ENCODE data around the gene GDA.

GDA gene

GRCh38 chr9:72132052-72132451 is 17.2 kb upstream of the GDA start:
- H3K9me3 ChIP-seq (ENCODE audit: control insufficient read depth in 2 of 2, low read length in 2 of 2), result no peaks in the 10 kb centered on the region
- no peak overlapping the region for H3K4me3 ChIP-seq (ENCODE audit: low read length in 2 of 2)
- H3K4me1 ChIP-seq (ENCODE audit: control insufficient read depth in 2 of 2, insufficient read depth in 2 of 2, low read length in 2 of 2), result peaks cover 13 to 47% of the 10 kb centered on the region in 2 donors
- no peak overlapping the region for H3K27ac ChIP-seq (ENCODE audit: low read depth in 2 of 2, low read length in 2 of 2)
- no peaks in the 10 kb centered on the region for H3K36me3 ChIP-seq (ENCODE audit: control insufficient read depth in 2 of 2, insufficient read depth in 2 of 2, low read length in 2 of 2)
- no peak overlapping the region for H3K9ac ChIP-seq (ENCODE audit: low read depth in 1 of 2, low read length in 2 of 2)
- no peaks in the 10 kb centered on the region for H3K27me3 ChIP-seq (ENCODE audit: control insufficient read depth in 2 of 2, insufficient read depth in 2 of 2, low read length in 2 of 2)

- Histone ChIP-seq H3K9ac (ENCODE audit: low read depth in 1 of 2, low read length in 2 of 2) (no peak overlapping the region), H3K27me3 (ENCODE audit: control insufficient read depth in 2 of 2, insufficient read depth in 2 of 2, low read length in 2 of 2) (no peaks in the 10 kb centered on the region), H3K36me3 (ENCODE audit: control insufficient read depth in 2 of 2, insufficient read depth in 2 of 2, low read length in 2 of 2) (no peaks in the 10 kb centered on the region), H3K4me3 (ENCODE audit: low read length in 2 of 2) (no peak overlapping the region), H3K9me3 (ENCODE audit: control insufficient read depth in 2 of 2, low read length in 2 of 2) (no peaks in the 10 kb centered on the region), H3K4me1 (ENCODE audit: control insufficient read depth in 2 of 2, insufficient read depth in 2 of 2, low read length in 2 of 2) (peaks cover 9 to 38% of the 10 kb centered on the region in 2 donors), H3K27ac (ENCODE audit: low read depth in 2 of 2, low read length in 2 of 2) (peak overlapping the region in 1 of 2 donors; percentile 48)
Measured at GRCh38 chr9:72133365-72134035, 15.7 kb upstream of the GDA start.

GRCh38 chr9:72134801-72135200 is 14.4 kb upstream of the GDA start:
- peaks cover 4 to 30% of the 10 kb centered on the region in 2 donors for H3K4me1 ChIP-seq (ENCODE audit: control insufficient read depth in 2 of 2, insufficient read depth in 2 of 2, low read length in 2 of 2)
- H3K9me3 ChIP-seq (ENCODE audit: control insufficient read depth in 2 of 2, low read length in 2 of 2), result no peaks in the 10 kb centered on the region
- H3K9ac ChIP-seq (ENCODE audit: low read depth in 1 of 2, low read length in 2 of 2), result no peak overlapping the region
- no peaks in the 10 kb centered on the region for H3K27me3 ChIP-seq (ENCODE audit: control insufficient read depth in 2 of 2, insufficient read depth in 2 of 2, low read length in 2 of 2)
- no peak overlapping the region for H3K4me3 ChIP-seq (ENCODE audit: low read length in 2 of 2)
- no peak overlapping the region for H3K27ac ChIP-seq (ENCODE audit: low read depth in 2 of 2, low read length in 2 of 2)
- H3K36me3 ChIP-seq (ENCODE audit: control insufficient read depth in 2 of 2, insufficient read depth in 2 of 2, low read length in 2 of 2), result no peaks in the 10 kb centered on the region

- H3K9me3 ChIP-seq (ENCODE audit: control insufficient read depth in 2 of 2, low read length in 2 of 2), result no peaks in the 10 kb centered on the region
- H3K4me1 ChIP-seq (ENCODE audit: control insufficient read depth in 2 of 2, insufficient read depth in 2 of 2, low read length in 2 of 2), result peaks cover 4 to 7% of the 10 kb centered on the region in 2 donors
- H3K9ac ChIP-seq (ENCODE audit: low read depth in 1 of 2, low read length in 2 of 2), result no peak overlapping the region
- H3K36me3 ChIP-seq (ENCODE audit: control insufficient read depth in 2 of 2, insufficient read depth in 2 of 2, low read length in 2 of 2), result no peaks in the 10 kb centered on the region
- H3K4me3 ChIP-seq (ENCODE audit: low read length in 2 of 2), result no peak overlapping the region
- no peaks in the 10 kb centered on the region for H3K27me3 ChIP-seq (ENCODE audit: control insufficient read depth in 2 of 2, insufficient read depth in 2 of 2, low read length in 2 of 2)
- H3K27ac ChIP-seq (ENCODE audit: low read depth in 2 of 2, low read length in 2 of 2), result no peak overlapping the region
Measured at GRCh38 chr9:72137697-72138365, 11.4 kb upstream of the GDA start.

- Histone ChIP-seq H3K36me3 (ENCODE audit: control insufficient read depth in 2 of 2, insufficient read depth in 2 of 2, low read length in 2 of 2) (no peaks in the 10 kb centered on the region), H3K27ac (ENCODE audit: low read depth in 2 of 2, low read length in 2 of 2) (no peak overlapping the region), H3K4me3 (ENCODE audit: low read length in 2 of 2) (no peak overlapping the region), H3K4me1 (ENCODE audit: control insufficient read depth in 2 of 2, insufficient read depth in 2 of 2, low read length in 2 of 2) (no peaks in the 10 kb centered on the region), H3K9me3 (ENCODE audit: control insufficient read depth in 2 of 2, low read length in 2 of 2) (no peaks in the 10 kb centered on the region), H3K9ac (ENCODE audit: low read depth in 1 of 2, low read length in 2 of 2) (no peak overlapping the region), H3K27me3 (ENCODE audit: control insufficient read depth in 2 of 2, insufficient read depth in 2 of 2, low read length in 2 of 2) (no peaks in the 10 kb centered on the region)
Measured at GRCh38 chr9:72139226-72139625, 10.0 kb upstream of the GDA start.

GRCh38 chr9:72140586-72140985 is 8.7 kb upstream of the GDA start:
- Histone ChIP-seq H3K27ac (ENCODE audit: low read depth in 2 of 2, low read length in 2 of 2) (no peak overlapping the region), H3K36me3 (ENCODE audit: control insufficient read depth in 2 of 2, insufficient read depth in 2 of 2, low read length in 2 of 2) (no peaks in the 10 kb centered on the region), H3K4me1 (ENCODE audit: control insufficient read depth in 2 of 2, insufficient read depth in 2 of 2, low read length in 2 of 2) (no peaks in the 10 kb centered on the region), H3K4me3 (ENCODE audit: low read length in 2 of 2) (no peak overlapping the region), H3K27me3 (ENCODE audit: control insufficient read depth in 2 of 2, insufficient read depth in 2 of 2, low read length in 2 of 2) (no peaks in the 10 kb centered on the region), H3K9ac (ENCODE audit: low read depth in 1 of 2, low read length in 2 of 2) (no peak overlapping the region), H3K9me3 (ENCODE audit: control insufficient read depth in 2 of 2, low read length in 2 of 2) (no peaks in the 10 kb centered on the region)

GRCh38 chr9:72141484-72141883 is 7.8 kb upstream of the GDA start:
- H3K9ac ChIP-seq (ENCODE audit: low read depth in 1 of 2, low read length in 2 of 2), result no peak overlapping the region
- no peaks in the 10 kb centered on the region for H3K4me1 ChIP-seq (ENCODE audit: control insufficient read depth in 2 of 2, insufficient read depth in 2 of 2, low read length in 2 of 2)
- no peak overlapping the region for H3K27ac ChIP-seq (ENCODE audit: low read depth in 2 of 2, low read length in 2 of 2)
- no peak overlapping the region for H3K4me3 ChIP-seq (ENCODE audit: low read length in 2 of 2)
- H3K27me3 ChIP-seq (ENCODE audit: control insufficient read depth in 2 of 2, insufficient read depth in 2 of 2, low read length in 2 of 2), result no peaks in the 10 kb centered on the region
- H3K9me3 ChIP-seq (ENCODE audit: control insufficient read depth in 2 of 2, low read length in 2 of 2), result no peaks in the 10 kb centered on the region
- no peaks in the 10 kb centered on the region for H3K36me3 ChIP-seq (ENCODE audit: control insufficient read depth in 2 of 2, insufficient read depth in 2 of 2, low read length in 2 of 2)

- Histone ChIP-seq H3K9me3 (ENCODE audit: control insufficient read depth in 2 of 2, low read length in 2 of 2) (no peaks in the 10 kb centered on the region), H3K27me3 (ENCODE audit: control insufficient read depth in 2 of 2, insufficient read depth in 2 of 2, low read length in 2 of 2) (peaks cover 0 to 3% of the 10 kb centered on the region in 2 donors), H3K4me3 (ENCODE audit: low read length in 2 of 2) (no peak overlapping the region), H3K9ac (ENCODE audit: low read depth in 1 of 2, low read length in 2 of 2) (no peak overlapping the region), H3K27ac (ENCODE audit: low read depth in 2 of 2, low read length in 2 of 2) (peak overlapping the region in 1 of 2 donors; percentile 15), H3K36me3 (ENCODE audit: control insufficient read depth in 2 of 2, insufficient read depth in 2 of 2, low read length in 2 of 2) (no peaks in the 10 kb centered on the region), H3K4me1 (ENCODE audit: control insufficient read depth in 2 of 2, insufficient read depth in 2 of 2, low read length in 2 of 2) (peaks cover 0 to 3% of the 10 kb centered on the region in 2 donors)
Measured at GRCh38 chr9:72144756-72145492, 4.3 kb upstream of the GDA start.

GRCh38 chr9:72145733-72146505 is 3.3 kb upstream of the GDA start:
- H3K4me3 ChIP-seq (ENCODE audit: low read length in 2 of 2), result no peak overlapping the region
- no peak overlapping the region for H3K27ac ChIP-seq (ENCODE audit: low read depth in 2 of 2, low read length in 2 of 2)
- no peaks in the 10 kb centered on the region for H3K36me3 ChIP-seq (ENCODE audit: control insufficient read depth in 2 of 2, insufficient read depth in 2 of 2, low read length in 2 of 2)
- H3K27me3 ChIP-seq (ENCODE audit: control insufficient read depth in 2 of 2, insufficient read depth in 2 of 2, low read length in 2 of 2), result peaks cover 0 to 3% of the 10 kb centered on the region in 2 donors
- H3K4me1 ChIP-seq (ENCODE audit: control insufficient read depth in 2 of 2, insufficient read depth in 2 of 2, low read length in 2 of 2), result peaks cover 0 to 3% of the 10 kb centered on the region in 2 donors
- H3K9ac ChIP-seq (ENCODE audit: low read depth in 1 of 2, low read length in 2 of 2), result no peak overlapping the region
- no peaks in the 10 kb centered on the region for H3K9me3 ChIP-seq (ENCODE audit: control insufficient read depth in 2 of 2, low read length in 2 of 2)
